K562 (cell line): Measurements from ENCODE around the gene PHF20. TPM values are rescaled to one million over a fixed set of nuclear protein-coding genes. Genes with fewer than 3 reads are reported as not detected.
A peak's percentile ranks its signal among the peaks of the same experiment; 100 is the strongest.

ENCODE experiments used
- CTCFL ChIP-seq: IDR thresholded peaks from 2 replicates; pipeline ENCODE4 v1.6.1; 2011; ENCODE audit warnings: borderline replicate concordance, low read depth, mild to moderate bottlenecking, moderate library complexity, low read length; ENCODE audit not compliant: insufficient read depth, poor library complexity, severe bottlenecking
- DIDO1 ChIP-seq: fragments of 450-650 bp; IDR thresholded peaks from 2 replicates; pipeline ENCODE4 v1.6.1; 2016; ENCODE audit warnings: low read depth, missing biosample characterization, missing genetic modification characterization
- HES1 ChIP-seq: fragments of 450-650 bp; IDR thresholded peaks from 2 replicates; pipeline ENCODE4 v1.6.1; 2016; ENCODE audit warnings: low read depth, mild to moderate bottlenecking, moderate library complexity
- MTF1 ChIP-seq: fragments of 250-450 bp; sonication (Bioruptor Pico); IDR thresholded peaks from 2 replicates; pipeline ENCODE4 v1.9.0; 2021; ENCODE audit warnings: moderate library complexity, mild to moderate bottlenecking, inconsistent platforms, borderline replicate concordance
- NFIX ChIP-seq: fragments of 250-450 bp; sonication (Bioruptor Pico); IDR thresholded peaks from 2 replicates; pipeline ENCODE4 v1.4.0; 2020; ENCODE audit warnings: low read depth, mild to moderate bottlenecking, moderate library complexity
- POLR2AphosphoS5 ChIP-seq: IDR thresholded peaks from 2 replicates; pipeline ENCODE4 v1.6.1; 2011; ENCODE audit warnings: mild to moderate bottlenecking, low read depth, low read length, moderate library complexity; ENCODE audit not compliant: control insufficient read depth, insufficient read depth
- RBM17 ChIP-seq: fragments of 200-400 bp; formaldehyde crosslinking; IDR thresholded peaks from 2 replicates; pipeline ENCODE4 v1.6.1; 2017; ENCODE audit warnings: low read depth, mild to moderate bottlenecking, low read length, borderline replicate concordance
- TEAD1 ChIP-seq, 2 experiments: fragments of 450-650 bp in 1 of 2; sonication (generic) in 1 of 2; formaldehyde crosslinking; IDR thresholded peaks; 2 replicates each; pipeline versions ENCODE4 v1.4.0 to v1.8.0; 2020 to 2022; ENCODE audit warnings: mild to moderate bottlenecking in 2 of 2, missing genetic modification reagents in 1 of 2
- ZMIZ1 ChIP-seq, 2 experiments: fragments of 150-350 bp in 1 of 2; IDR thresholded peaks; 2 replicates each; pipeline ENCODE4 v1.6.1; 2012 to 2016; ENCODE audit warnings: low read depth in 2 of 2, low read length in 2 of 2, mild to moderate bottlenecking in 1 of 2, moderate library complexity in 1 of 2
- ZNF143 ChIP-seq: sonication (generic); formaldehyde crosslinking; IDR thresholded peaks from 2 replicates; pipeline ENCODE4 v1.9.0; 2022; ENCODE audit warnings: mild to moderate bottlenecking, missing genetic modification reagents
- ZNF197 ChIP-seq: fragments of 200-800 bp; sonication (Bioruptor generic); IDR thresholded peaks from 2 replicates; pipeline ENCODE4 v1.6.1; 2016; ENCODE audit warnings: low read depth, missing genetic modification characterization, missing compliant biosample characterization
- ZNF76 ChIP-seq: fragments of 250-450 bp; sonication (Bioruptor Pico); IDR thresholded peaks from 2 replicates; pipeline ENCODE4 v1.4.0; 2020; ENCODE audit warnings: mild to moderate bottlenecking, moderate library complexity, borderline replicate concordance
- polyA plus RNA-seq, 8 experiments: library from polyadenylated mRNA; depleted of rRNA in 4 of 8; stranded (reverse) in 5 of 8; unstranded in 3 of 8; fragments of >200 nt; fragmentation: Nextera tagmentation in 2 of 8; fragmentation: Illumina TruSeq in 1 of 8; extraction: Ambion mirVana in 2 of 8; extraction: Trizol in 1 of 8; gene quantifications; 2 replicates each; pipeline versions ENCODE4 v1.2.1 to v1.2.3, GENCODE V29; 2011 to 2014; ENCODE audit warnings: inconsistent platforms in 1 of 8, missing spikeins in 1 of 8
- total RNA-seq, 7 experiments: library from RNA; depleted of rRNA in 6 of 7; stranded (reverse); fragments of >200 nt in 6 of 7; fragmentation: Illumina TruSeq in 2 of 7; extraction: Trizol in 2 of 7; gene quantifications; 2 replicates each; pipeline versions ENCODE4 v1.2.1 to v1.2.3, GENCODE V29; 2011 to 2021; ENCODE audit warnings: low replicate concordance in 1 of 7
- TF ChIP-seq, protein P1 (sequence below): fragments of 450-650 bp; formaldehyde crosslinking; conservative IDR thresholded peaks from 2 replicates; pipeline ENCODE4 v1.4.0; 2022; ENCODE audit warnings: mild to moderate bottlenecking, missing genetic modification characterization
- TF ChIP-seq, protein P2 (sequence below): fragments of 250-450 bp; sonication (Bioruptor Pico); IDR thresholded peaks from 2 replicates; pipeline ENCODE4 v1.9.0; 2021; ENCODE audit warnings: mild to moderate bottlenecking, inconsistent platforms

The PHF20 gene
- total and polyA plus RNA-seq, 9 of the 15 experiments (the other 6 are each of a cell fraction or from before 2014, with no cell fraction given): 49.9 to 196 (median 70.7) TPM

GRCh38 chr20:35741892-35742740 lies 29.7 kb upstream of the PHF20 start, which contains the start of gene RBM39 (continued):
- TF ChIP-seq HES1: no peak
- 0 out of 2 replicates have a peak, but pooled peaks have one; percentile 15 for TF ChIP-seq ZNF76 (CRISPR knock-in tag)
- peak in 1 of 2 experiments; percentile 89; a peak in 2 of 4 replicates for TF ChIP-seq TEAD1 (CRISPR knock-in tag; IDR thresholded peaks at IDR 0.05)
- TF ChIP-seq NFIX (CRISPR knock-in tag): no peak
- TF ChIP-seq ZNF143 (CRISPR knock-in tag): peak; percentile 48; the same call in 1 of the 2 replicates
- peak; percentile 51; the same call in 1 of the 2 replicates for TF ChIP-seq ZNF197 (CRISPR knock-in tag)
- TF ChIP-seq RBM17: no peak
- no peak for TF ChIP-seq MTF1 (CRISPR knock-in tag)
- peak in 1 of 2 experiments; percentile 73; a peak in 2 of 4 replicates for TF ChIP-seq ZMIZ1 (IDR thresholded peaks at IDR 0.05; ENCODE audit: low read depth in 2 of 2, low read length in 2 of 2)
- TF ChIP-seq, protein P1, sequence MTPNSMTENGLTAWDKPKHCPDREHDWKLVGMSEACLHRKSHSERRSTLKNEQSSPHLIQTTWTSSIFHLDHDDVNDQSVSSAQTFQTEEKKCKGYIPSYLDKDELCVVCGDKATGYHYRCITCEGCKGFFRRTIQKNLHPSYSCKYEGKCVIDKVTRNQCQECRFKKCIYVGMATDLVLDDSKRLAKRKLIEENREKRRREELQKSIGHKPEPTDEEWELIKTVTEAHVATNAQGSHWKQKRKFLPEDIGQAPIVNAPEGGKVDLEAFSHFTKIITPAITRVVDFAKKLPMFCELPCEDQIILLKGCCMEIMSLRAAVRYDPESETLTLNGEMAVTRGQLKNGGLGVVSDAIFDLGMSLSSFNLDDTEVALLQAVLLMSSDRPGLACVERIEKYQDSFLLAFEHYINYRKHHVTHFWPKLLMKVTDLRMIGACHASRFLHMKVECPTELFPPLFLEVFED (CRISPR knock-in tag): peak; percentile 47
- TF ChIP-seq, protein P2, sequence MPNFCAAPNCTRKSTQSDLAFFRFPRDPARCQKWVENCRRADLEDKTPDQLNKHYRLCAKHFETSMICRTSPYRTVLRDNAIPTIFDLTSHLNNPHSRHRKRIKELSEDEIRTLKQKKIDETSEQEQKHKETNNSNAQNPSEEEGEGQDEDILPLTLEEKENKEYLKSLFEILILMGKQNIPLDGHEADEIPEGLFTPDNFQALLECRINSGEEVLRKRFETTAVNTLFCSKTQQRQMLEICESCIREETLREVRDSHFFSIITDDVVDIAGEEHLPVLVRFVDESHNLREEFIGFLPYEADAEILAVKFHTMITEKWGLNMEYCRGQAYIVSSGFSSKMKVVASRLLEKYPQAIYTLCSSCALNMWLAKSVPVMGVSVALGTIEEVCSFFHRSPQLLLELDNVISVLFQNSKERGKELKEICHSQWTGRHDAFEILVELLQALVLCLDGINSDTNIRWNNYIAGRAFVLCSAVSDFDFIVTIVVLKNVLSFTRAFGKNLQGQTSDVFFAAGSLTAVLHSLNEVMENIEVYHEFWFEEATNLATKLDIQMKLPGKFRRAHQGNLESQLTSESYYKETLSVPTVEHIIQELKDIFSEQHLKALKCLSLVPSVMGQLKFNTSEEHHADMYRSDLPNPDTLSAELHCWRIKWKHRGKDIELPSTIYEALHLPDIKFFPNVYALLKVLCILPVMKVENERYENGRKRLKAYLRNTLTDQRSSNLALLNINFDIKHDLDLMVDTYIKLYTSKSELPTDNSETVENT (CRISPR knock-in tag): peak; percentile 87
- peak; percentile 94 for TF ChIP-seq POLR2AphosphoS5
- peak; percentile 48 for TF ChIP-seq CTCFL
- TF ChIP-seq DIDO1: peak; percentile 31; the same call in 1 of the 2 replicates
